ENCODE data around the gene ZBTB37.

- no peak for TF ChIP-seq YY1 (IDR thresholded peaks at IDR 0.05; ENCODE audit: borderline replicate concordance in 1 of 3, control insufficient read depth in 1 of 3, extremely low read depth in 1 of 3, insufficient read depth in 3 of 3, insufficient read length in 1 of 3, insufficient replicate concordance in 2 of 3, low read depth in 1 of 3, low read length in 2 of 3)
- no peak for TF ChIP-seq RUNX1 (IDR thresholded peaks at IDR 0.05; ENCODE audit: low read depth)
- no peak for TF ChIP-seq ETS1 (conservative IDR thresholded peaks at IDR 0.05; ENCODE audit: control insufficient read depth, low read depth, low read length)
- no peak for TF ChIP-seq MAX (CRISPR knock-in tag; IDR thresholded peaks at IDR 0.05)
- TF ChIP-seq THRAP3 (IDR thresholded peaks at IDR 0.05; ENCODE audit: borderline replicate concordance) = no peak
- no peak for TF ChIP-seq FOXM1 (IDR thresholded peaks at IDR 0.05; ENCODE audit: low read depth)
- no peak for TF ChIP-seq FOXM1 (CRISPR knock-in tag; IDR thresholded peaks at IDR 0.05; ENCODE audit: low read depth)
- no peak for TF ChIP-seq CTCF (IDR thresholded peaks at IDR 0.05 in 2 of 3, conservative IDR thresholded peaks at IDR 0.05 in 1 of 3; ENCODE audit: insufficient read depth in 2 of 3, low read depth in 1 of 3, low read length in 3 of 3)
- TF ChIP-seq ATF3 (IDR thresholded peaks at IDR 0.05) = no peak
- no peak for TF ChIP-seq ATF3 (CRISPR knock-in tag; conservative IDR thresholded peaks at IDR 0.05)
- TF ChIP-seq MXD1 (CRISPR knock-in tag; IDR thresholded peaks at IDR 0.05; ENCODE audit: borderline replicate concordance, poor library complexity, severe bottlenecking) = no peak
- TF ChIP-seq ZNF143 (CRISPR knock-in tag; IDR thresholded peaks at IDR 0.05) = no peak
- no peak for TF ChIP-seq HDAC2 (IDR thresholded peaks at IDR 0.05)
- TF ChIP-seq RFX5 (IDR thresholded peaks at IDR 0.05; ENCODE audit: low read depth, low read length) = no peak
- no peak for TF ChIP-seq GATAD2A (IDR thresholded peaks at IDR 0.05)
Measured at GRCh38 chr1:173934440-173934839, 66.3 kb downstream of the ZBTB37 start.

All from K562 (cell line).